ENCODE results near the gene EHD1. TPM values are rescaled to one million over a fixed set of nuclear protein-coding genes. Genes with fewer than 3 reads are reported as not detected.

The EHD1 gene
- total RNA-seq, 1 donor from 2014 or later = 60.4 TPM

- no peak for DNase-seq (ENCODE audit: low read depth)
These were observed 13.5 kb upstream of the EHD1 start for GRCh38 chr11:64891880-64892279.

GRCh38 chr11:64891215-64891848 lies 12.9 kb upstream of the EHD1 start:
- DNase-seq (ENCODE audit: low read depth) = no peak

GRCh38 chr11:64890522-64890939 lies 12.1 kb upstream of the EHD1 start:
- no peak for DNase-seq (ENCODE audit: low read depth)

GRCh38 chr11:64888729-64889511 lies 10.5 kb upstream of the EHD1 start:
- DNase-seq (ENCODE audit: low read depth) = no peak

GRCh38 chr11:64888406-64888728 lies 9.9 kb upstream of the EHD1 start:
- DNase-seq (ENCODE audit: low read depth) = no peak

GRCh38 chr11:64887757-64888405 lies 9.5 kb upstream of the EHD1 start:
- peak; percentile 56 for DNase-seq (ENCODE audit: low read depth)

- no peak for DNase-seq (ENCODE audit: low read depth)
These were observed 8.9 kb upstream of the EHD1 start for GRCh38 chr11:64887234-64887756.

GRCh38 chr11:64885367-64886286 lies 7.2 kb upstream of the EHD1 start:
- no peak for DNase-seq (ENCODE audit: low read depth)

- no peak for DNase-seq (ENCODE audit: low read depth)
These were observed 5.6 kb upstream of the EHD1 start for GRCh38 chr11:64884019-64884418.

- no peak for DNase-seq (ENCODE audit: low read depth)
These were observed 5.2 kb upstream of the EHD1 start for GRCh38 chr11:64883575-64883974.

- DNase-seq (ENCODE audit: low read depth) = no peak
These were observed 3.8 kb upstream of the EHD1 start for GRCh38 chr11:64882243-64882642.

GRCh38 chr11:64881476-64881875 lies 3.1 kb upstream of the EHD1 start:
- no peak for DNase-seq (ENCODE audit: low read depth)

GRCh38 chr11:64880240-64881001 lies 2.0 kb upstream of the EHD1 start:
- DNase-seq (ENCODE audit: low read depth) = no peak

GRCh38 chr11:64879244-64879900 lies 951 bp upstream of the EHD1 start:
- no peak for DNase-seq (ENCODE audit: low read depth)

- no peak for DNase-seq (ENCODE audit: low read depth)
These were observed 263 bp downstream of the EHD1 start for GRCh38 chr11:64878223-64878493.

- peak; percentile 47 for DNase-seq (ENCODE audit: low read depth)
These were observed 815 bp downstream of the EHD1 start for GRCh38 chr11:64877390-64878222.

- peak; percentile 84 for DNase-seq (ENCODE audit: low read depth)
These were observed 1.5 kb downstream of the EHD1 start for GRCh38 chr11:64876835-64877341.

GRCh38 chr11:64876229-64876750 lies 2.1 kb downstream of the EHD1 start:
- DNase-seq (ENCODE audit: low read depth) = no peak
